Astrocyte (in vitro differentiated cells and primary cell): ENCODE results near the gene ZNF780B. TPM values are rescaled to one million over a fixed set of nuclear protein-coding genes. Genes with fewer than 3 reads are reported as not detected.
"Not testable (repeated sequence)": the region's sequence is repeated elsewhere in the genome, so short reads cannot be mapped to it uniquely, and the experiment has no call there.

Source experiments
- DNase-seq: peaks from one replicate; pipeline ENCODE4 v3.0.0-alpha.2; 2010; ENCODE audit warnings: low read depth
- FAIRE-seq: peaks from 2 replicates; lab custom pipeline; 2011; peaks lifted over from hg19 to GRCh38; lab: Jason Lieb, UNC
- H2AFZ ChIP-seq: 2 replicates; pipeline ENCODE4 v1.6.0; 2012; ENCODE audit warnings: low read depth, low read length, inconsistent platforms
- H3K27ac ChIP-seq: 2 replicates; pipeline ENCODE4 v1.5.1; 2011; ENCODE audit warnings: low read depth, low read length, inconsistent platforms
- H3K27me3 ChIP-seq: 2 replicates; pipeline ENCODE4 v1.6.0; 2011; ENCODE audit warnings: low read length, inconsistent platforms; ENCODE audit not compliant: insufficient read depth
- H3K36me3 ChIP-seq: 2 replicates; pipeline ENCODE4 v1.5.1; 2011; ENCODE audit warnings: low read length, inconsistent platforms; ENCODE audit not compliant: insufficient read depth
- H3K4me1 ChIP-seq: 2 replicates; pipeline ENCODE4 v1.5.1; 2011; ENCODE audit warnings: low read length, inconsistent platforms; ENCODE audit not compliant: insufficient read depth
- H3K4me2 ChIP-seq: 2 replicates; pipeline ENCODE4 v1.6.0; 2012; ENCODE audit warnings: low read length, inconsistent platforms
- H3K4me3 ChIP-seq: 2 replicates; pipeline ENCODE4 v1.5.1; 2011; ENCODE audit warnings: low read depth, mild to moderate bottlenecking, low read length, inconsistent platforms; ENCODE audit not compliant: insufficient read depth
- H3K79me2 ChIP-seq: 2 replicates; pipeline ENCODE4 v1.6.0; 2012; ENCODE audit warnings: mild to moderate bottlenecking, low read length, inconsistent platforms; ENCODE audit not compliant: insufficient read depth
- H3K9ac ChIP-seq: 2 replicates; pipeline ENCODE4 v1.6.0; 2012; ENCODE audit warnings: mild to moderate bottlenecking, low read length, inconsistent platforms
- H3K9me3 ChIP-seq: 2 replicates; pipeline ENCODE4 v1.5.1; 2012; ENCODE audit warnings: low read depth, mild to moderate bottlenecking, low read length, inconsistent platforms; ENCODE audit not compliant: insufficient read depth
- H4K20me1 ChIP-seq: 2 replicates; pipeline ENCODE4 v1.6.0; 2012; ENCODE audit warnings: low read length, inconsistent platforms; ENCODE audit not compliant: insufficient read depth
- H3K27ac Mint-ChIP-seq: one replicate; pipeline ENCODE4 v1.8.0; 2021; ENCODE audit warnings: mild to moderate bottlenecking, mixed read lengths; ENCODE audit not compliant: unreplicated experiment
- H3K27me3 Mint-ChIP-seq: one replicate; pipeline ENCODE4 v1.8.0; 2021; ENCODE audit warnings: low read depth, mixed read lengths; ENCODE audit not compliant: unreplicated experiment
- H3K36me3 Mint-ChIP-seq: one replicate; pipeline ENCODE4 v1.8.0; 2021; ENCODE audit warnings: low read depth, mixed read lengths; ENCODE audit not compliant: unreplicated experiment
- H3K4me1 Mint-ChIP-seq: one replicate; pipeline ENCODE4 v1.8.0; 2021; ENCODE audit warnings: low read depth, mixed read lengths; ENCODE audit not compliant: unreplicated experiment
- H3K4me3 Mint-ChIP-seq: one replicate; pipeline ENCODE4 v1.8.0; 2021; ENCODE audit warnings: mild to moderate bottlenecking, moderate library complexity, mixed read lengths; ENCODE audit not compliant: unreplicated experiment
- H3K9me3 Mint-ChIP-seq: one replicate; pipeline ENCODE4 v1.8.0; 2021; ENCODE audit warnings: mild to moderate bottlenecking, mixed read lengths; ENCODE audit not compliant: unreplicated experiment
- EZH2 ChIP-seq: IDR thresholded peaks from 2 replicates; pipeline ENCODE4 v1.6.1; 2012; ENCODE audit warnings: mild to moderate bottlenecking, low read length, inconsistent platforms; ENCODE audit not compliant: insufficient read depth
- total RNA-seq: library from RNA; stranded (reverse); gene quantifications from 2 replicates; pipeline ENCODE4 v1.2.1, GENCODE V29; 2021
- TF ChIP-seq, protein P1 (sequence below): IDR thresholded peaks from 2 replicates; pipeline ENCODE4 v1.5.1; 2011; ENCODE audit warnings: low read depth, mild to moderate bottlenecking, inconsistent platforms, low read length, moderate library complexity; ENCODE audit not compliant: insufficient read depth

The ZNF780B gene
- total RNA-seq, 1 donor from 2014 or later, result 12.0 TPM

DNA sequence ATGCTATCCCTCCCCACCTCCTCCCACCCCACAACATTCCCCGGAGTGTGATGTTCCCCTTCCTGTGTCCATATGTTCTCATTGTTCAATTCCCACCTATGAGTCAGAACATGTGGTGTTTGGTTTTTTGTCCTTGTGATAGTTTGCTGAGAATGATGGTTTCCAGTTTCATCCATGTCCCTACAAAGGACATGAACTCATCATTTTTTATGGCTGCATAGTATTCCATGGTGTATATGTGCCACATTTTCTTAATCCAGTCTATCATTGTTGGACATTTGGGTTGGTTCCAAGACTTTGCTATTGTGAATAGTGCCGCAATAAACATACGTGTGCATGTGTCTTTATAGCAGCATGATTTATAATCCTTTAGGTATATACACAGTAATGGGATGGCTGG, 18.0 kb downstream of the ZNF780B start:
- H3K4me3 Mint-ChIP-seq, FAIRE-seq, H2AFZ ChIP-seq, H3K9ac ChIP-seq, H3K27me3 Mint-ChIP-seq, DNase-seq, H3K27ac Mint-ChIP-seq, H3K27ac ChIP-seq, H4K20me1 ChIP-seq, H3K79me2 ChIP-seq, H3K4me2 ChIP-seq, H3K4me3 ChIP-seq, H3K4me1 Mint-ChIP-seq, H3K27me3 ChIP-seq, H3K36me3 ChIP-seq, H3K4me1 ChIP-seq: not testable (repeated sequence)
- peaks cover 56% of the 10 kb centered on the region for H3K36me3 Mint-ChIP-seq
- H3K9me3 Mint-ChIP-seq, result peaks cover 66% of the 10 kb centered on the region
- H3K9me3 ChIP-seq, result peaks cover 31% of the 10 kb centered on the region

DNA sequence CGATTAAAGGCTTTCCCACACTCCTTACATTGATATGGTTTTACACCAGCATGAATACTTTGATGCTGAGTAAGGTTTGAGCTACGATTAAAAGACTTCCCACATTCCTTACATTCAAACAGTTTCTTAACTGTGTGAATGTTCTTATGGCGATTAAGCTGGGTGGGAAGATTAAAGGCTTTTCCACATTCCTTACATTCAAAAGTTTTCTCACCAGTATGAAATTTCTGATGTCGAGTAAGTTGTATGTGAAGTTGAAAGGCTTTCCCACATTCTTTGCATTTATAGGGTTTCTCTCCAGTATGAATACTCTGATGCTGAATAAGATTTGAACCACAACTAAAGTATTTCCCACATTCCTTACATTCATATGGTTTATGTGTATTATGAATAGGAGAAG, 20.0 kb downstream of the ZNF780B start:
- Mint-ChIP-seq H3K36me3 (peaks cover 50% of the 10 kb centered on the region), H3K4me1 (no peaks in the 10 kb centered on the region), H3K27me3 (no peaks in the 10 kb centered on the region), H3K4me3 (no peak overlapping the region), H3K27ac (peak overlapping the region; percentile 58), H3K9me3 (peaks cover 64% of the 10 kb centered on the region)
- no peak overlapping the region for H3K4me2 ChIP-seq
- FAIRE-seq, result no peak
- no peak overlapping the region for H3K4me3 ChIP-seq
- no peak overlapping the region for H3K9ac ChIP-seq
- H3K79me2 ChIP-seq, result no peaks in the 10 kb centered on the region
- H4K20me1 ChIP-seq, result no peaks in the 10 kb centered on the region
- peak; percentile 5 for DNase-seq
- no peaks in the 10 kb centered on the region for H3K4me1 ChIP-seq
- TF ChIP-seq EZH2, result no peak
- TF ChIP-seq, protein P1, sequence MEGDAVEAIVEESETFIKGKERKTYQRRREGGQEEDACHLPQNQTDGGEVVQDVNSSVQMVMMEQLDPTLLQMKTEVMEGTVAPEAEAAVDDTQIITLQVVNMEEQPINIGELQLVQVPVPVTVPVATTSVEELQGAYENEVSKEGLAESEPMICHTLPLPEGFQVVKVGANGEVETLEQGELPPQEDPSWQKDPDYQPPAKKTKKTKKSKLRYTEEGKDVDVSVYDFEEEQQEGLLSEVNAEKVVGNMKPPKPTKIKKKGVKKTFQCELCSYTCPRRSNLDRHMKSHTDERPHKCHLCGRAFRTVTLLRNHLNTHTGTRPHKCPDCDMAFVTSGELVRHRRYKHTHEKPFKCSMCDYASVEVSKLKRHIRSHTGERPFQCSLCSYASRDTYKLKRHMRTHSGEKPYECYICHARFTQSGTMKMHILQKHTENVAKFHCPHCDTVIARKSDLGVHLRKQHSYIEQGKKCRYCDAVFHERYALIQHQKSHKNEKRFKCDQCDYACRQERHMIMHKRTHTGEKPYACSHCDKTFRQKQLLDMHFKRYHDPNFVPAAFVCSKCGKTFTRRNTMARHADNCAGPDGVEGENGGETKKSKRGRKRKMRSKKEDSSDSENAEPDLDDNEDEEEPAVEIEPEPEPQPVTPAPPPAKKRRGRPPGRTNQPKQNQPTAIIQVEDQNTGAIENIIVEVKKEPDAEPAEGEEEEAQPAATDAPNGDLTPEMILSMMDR, result no peak
- no peaks in the 10 kb centered on the region for H3K27me3 ChIP-seq
- H2AFZ ChIP-seq, result no peak overlapping the region
- peaks cover 4% of the 10 kb centered on the region for H3K36me3 ChIP-seq
- H3K27ac ChIP-seq, result no peak overlapping the region
- peaks cover 39% of the 10 kb centered on the region for H3K9me3 ChIP-seq

DNA sequence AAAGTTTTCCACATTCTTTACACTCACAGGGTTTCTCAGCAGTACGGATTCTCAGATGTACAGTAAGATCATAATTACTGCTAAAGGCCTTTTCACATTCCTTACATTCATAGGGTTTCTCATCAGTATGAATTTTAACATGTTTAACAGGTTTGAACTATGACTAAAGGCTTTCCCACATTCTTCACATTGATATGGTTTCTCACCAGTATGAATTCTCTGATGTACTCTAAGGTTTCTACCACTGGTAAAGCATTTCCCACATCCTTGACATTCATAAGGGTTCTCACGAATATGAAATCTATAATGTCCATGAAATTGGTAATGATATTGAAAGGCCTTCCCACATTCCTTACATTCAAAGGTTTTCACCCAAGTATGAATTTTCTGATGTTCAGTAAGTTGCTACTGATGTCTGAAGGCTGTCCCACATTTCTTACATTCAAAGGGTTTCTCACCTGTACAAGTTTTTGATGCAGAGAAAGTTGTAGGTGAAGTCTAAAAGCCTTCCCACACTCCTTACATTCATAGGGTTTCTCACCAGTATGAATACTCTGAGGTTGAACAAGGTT, 22.0 kb downstream of the ZNF780B start:
- FAIRE-seq (no peak), DNase-seq (no peak)
- no peak for TF ChIP-seq EZH2
- TF ChIP-seq, protein P1, result no peak
- peaks cover 4% of the 10 kb centered on the region for H3K36me3 ChIP-seq
- H3K4me2 ChIP-seq, result no peak overlapping the region
- Mint-ChIP-seq H3K27me3 (no peaks in the 10 kb centered on the region), H3K36me3 (peaks cover 58% of the 10 kb centered on the region), H3K4me1 (no peaks in the 10 kb centered on the region), H3K27ac (no peak overlapping the region), H3K4me3 (no peak overlapping the region), H3K9me3 (peaks cover 74% of the 10 kb centered on the region)
- H3K27me3 ChIP-seq, result no peaks in the 10 kb centered on the region
- H3K9me3 ChIP-seq, result peaks cover 40% of the 10 kb centered on the region
- H2AFZ ChIP-seq, result no peak overlapping the region
- no peak overlapping the region for H3K27ac ChIP-seq
- no peaks in the 10 kb centered on the region for H3K4me1 ChIP-seq
- H3K9ac ChIP-seq, result no peak overlapping the region
- H3K4me3 ChIP-seq, result no peak overlapping the region
- no peaks in the 10 kb centered on the region for H3K79me2 ChIP-seq
- H4K20me1 ChIP-seq, result no peaks in the 10 kb centered on the region
